Measurements from ENCODE around the gene VSIR. TPM values are rescaled to one million over a fixed set of nuclear protein-coding genes. Genes with fewer than 3 reads are reported as not detected.

VSIR gene
- total RNA-seq, 1 experiment from 2014 or later: 0.07 TPM

DNA sequence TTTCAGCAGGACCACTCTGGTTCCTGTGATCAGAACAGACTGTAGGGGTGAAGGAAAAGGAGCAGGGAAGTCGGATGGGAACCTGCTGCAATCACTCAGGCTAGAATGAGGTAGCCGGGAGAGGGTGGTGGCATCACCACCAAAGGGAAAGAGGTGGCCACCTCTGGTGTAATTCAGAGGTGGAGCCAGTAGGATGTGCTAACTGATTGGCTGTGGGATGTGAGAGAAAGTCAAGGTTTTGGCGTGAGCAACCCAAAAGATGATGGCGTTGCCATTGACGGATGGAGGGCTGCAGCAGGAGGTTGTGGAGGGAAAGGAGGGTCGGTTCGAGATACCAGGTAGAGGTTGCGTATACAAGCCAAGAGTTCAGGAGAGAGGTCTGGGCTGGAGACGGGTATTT, 7.4 kb upstream of the VSIR start:
- Histone ChIP-seq H3K9me3 (ENCODE audit: low read length) (no peaks in the 10 kb centered on the region; the same call in 1 of the 2 replicates), H3K4me3 (ENCODE audit: low read length) (no peak overlapping the region), H3K9me2 (replicated peaks; ENCODE audit: insufficient read depth, low read length) (no peaks in the 10 kb centered on the region), H3K27me3 (ENCODE audit: low read length) (no peaks in the 10 kb centered on the region), H4K20me1 (ENCODE audit: insufficient read depth, low read depth, low read length) (0 out of 2 replicates have a peak, but pooled peaks cover 5% of the 10 kb centered on the region), H3K27ac (ENCODE audit: low read length) (no peak overlapping the region), H3K9ac (ENCODE audit: low read length) (no peak overlapping the region), H2AFZ (ENCODE audit: low read length) (no peak overlapping the region), H3K36me3 (ENCODE audit: insufficient read depth, low read length) (no peaks in the 10 kb centered on the region), H3K4me1 (ENCODE audit: low read length) (peaks cover 9% of the 10 kb centered on the region), H3K4me2 (ENCODE audit: low read depth, low read length, poor library complexity, severe bottlenecking) (no peak overlapping the region), H3K79me2 (ENCODE audit: low read length) (no peaks in the 10 kb centered on the region)
- DNase-seq: peak; percentile 72

DNA sequence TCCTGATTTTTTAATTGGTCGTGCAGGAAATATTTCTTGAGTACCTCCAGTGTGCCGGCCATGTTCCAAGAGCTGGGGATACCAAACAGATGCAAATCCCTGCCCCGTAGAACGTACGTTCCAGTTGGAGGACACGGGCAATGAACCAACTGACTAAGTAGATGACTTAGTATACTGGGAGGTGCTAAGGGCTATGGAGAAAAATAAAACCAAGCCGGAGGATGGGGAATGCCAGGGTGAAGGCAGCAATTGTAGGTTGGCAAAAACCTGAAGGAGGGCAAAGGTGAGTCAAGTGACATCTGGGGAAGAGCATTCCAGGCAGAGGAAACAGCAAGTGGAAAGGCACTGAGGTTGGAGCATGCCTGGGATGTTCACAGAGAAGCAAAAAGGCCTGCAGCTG, 6.8 kb upstream of the VSIR start:
- Histone ChIP-seq H3K4me1 (ENCODE audit: low read length) (peaks cover 15% of the 10 kb centered on the region), H3K4me2 (ENCODE audit: low read depth, low read length, poor library complexity, severe bottlenecking) (no peak overlapping the region), H3K27me3 (ENCODE audit: low read length) (no peaks in the 10 kb centered on the region), H3K36me3 (ENCODE audit: insufficient read depth, low read length) (no peaks in the 10 kb centered on the region), H4K20me1 (ENCODE audit: insufficient read depth, low read depth, low read length) (0 out of 2 replicates have a peak, but pooled peaks cover 5% of the 10 kb centered on the region), H3K27ac (ENCODE audit: low read length) (no peak overlapping the region), H2AFZ (ENCODE audit: low read length) (no peak overlapping the region), H3K9me3 (ENCODE audit: low read length) (no peaks in the 10 kb centered on the region; the same call in 1 of the 2 replicates), H3K9me2 (replicated peaks; ENCODE audit: insufficient read depth, low read length) (no peaks in the 10 kb centered on the region), H3K9ac (ENCODE audit: low read length) (no peak overlapping the region), H3K4me3 (ENCODE audit: low read length) (no peak overlapping the region), H3K79me2 (ENCODE audit: low read length) (no peaks in the 10 kb centered on the region)
- DNase-seq: no peak

DNA sequence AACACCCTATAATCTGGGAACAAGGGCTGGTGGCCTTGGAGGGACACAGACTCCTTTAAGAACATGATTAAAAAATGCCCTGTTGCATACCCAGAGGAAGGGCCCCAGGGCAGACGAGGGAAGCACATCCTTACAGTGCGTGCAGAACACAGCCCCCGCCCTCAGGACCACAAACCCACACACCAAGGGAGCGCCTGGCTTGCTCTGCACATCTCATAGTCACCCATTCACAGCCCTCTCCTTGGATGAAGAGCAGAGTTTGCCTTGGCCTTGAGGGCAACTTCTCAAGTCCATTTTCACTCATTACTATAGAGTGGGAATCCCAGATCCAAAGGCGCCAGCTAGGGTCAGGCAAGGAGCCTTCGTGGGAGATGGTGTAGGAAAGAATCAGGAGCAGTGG, 6.3 kb upstream of the VSIR start:
- no peaks in the 10 kb centered on the region for H3K9me2 ChIP-seq (replicated peaks; ENCODE audit: insufficient read depth, low read length)
- H3K9me3 ChIP-seq (ENCODE audit: low read length): no peaks in the 10 kb centered on the region; the same call in 1 of the 2 replicates
- H3K4me1 ChIP-seq (ENCODE audit: low read length): peaks cover 19% of the 10 kb centered on the region
- H3K9ac ChIP-seq (ENCODE audit: low read length): no peak overlapping the region
- H3K27me3 ChIP-seq (ENCODE audit: low read length): no peaks in the 10 kb centered on the region
- H3K79me2 ChIP-seq (ENCODE audit: low read length): no peaks in the 10 kb centered on the region
- DNase-seq: no peak
- no peak overlapping the region for H3K4me3 ChIP-seq (ENCODE audit: low read length)
- no peaks in the 10 kb centered on the region for H3K36me3 ChIP-seq (ENCODE audit: insufficient read depth, low read length)
- H3K4me2 ChIP-seq (ENCODE audit: low read depth, low read length, poor library complexity, severe bottlenecking): no peak overlapping the region
- H4K20me1 ChIP-seq (ENCODE audit: insufficient read depth, low read depth, low read length): 0 out of 2 replicates have a peak, but pooled peaks cover 5% of the 10 kb centered on the region
- no peak overlapping the region for H2AFZ ChIP-seq (ENCODE audit: low read length)
- no peak overlapping the region for H3K27ac ChIP-seq (ENCODE audit: low read length)

DNA sequence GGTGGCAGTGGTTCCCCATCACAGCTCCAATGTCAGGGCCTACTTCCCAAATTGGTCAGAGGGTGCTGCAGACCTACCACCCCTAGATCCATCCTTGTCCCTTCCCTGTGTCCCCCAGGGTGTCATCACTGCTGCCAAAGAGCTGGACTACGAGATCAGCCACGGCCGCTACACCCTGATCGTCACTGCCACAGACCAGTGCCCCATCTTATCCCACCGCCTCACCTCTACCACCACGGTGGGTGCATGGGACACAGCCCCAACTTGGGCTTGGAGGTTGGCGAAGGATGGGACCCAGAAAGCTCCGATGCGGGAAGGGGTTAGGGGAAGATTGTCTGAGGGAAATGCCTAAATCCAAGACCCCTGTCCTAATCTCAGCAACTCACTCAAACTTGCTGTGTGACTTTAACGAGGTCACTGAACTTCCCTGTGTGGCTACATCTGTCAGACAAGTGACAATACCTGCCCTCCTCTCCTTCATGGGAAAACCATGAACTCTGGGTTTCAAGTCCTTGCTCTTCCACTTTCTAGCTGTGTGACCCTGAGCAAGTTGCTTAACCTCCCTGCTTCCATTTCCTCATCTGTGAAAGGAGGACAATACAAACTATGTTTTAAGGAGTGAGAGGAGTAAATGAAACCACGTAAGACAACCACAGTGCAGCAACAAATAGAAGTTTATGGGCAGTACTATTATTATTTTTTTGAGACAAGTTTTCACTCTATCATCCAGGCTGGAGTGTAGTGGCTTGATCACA, 4.9 kb upstream of the VSIR start:
- Histone ChIP-seq H3K36me3 (ENCODE audit: insufficient read depth, low read length) (no peaks in the 10 kb centered on the region), H3K79me2 (ENCODE audit: low read length) (no peaks in the 10 kb centered on the region), H3K9me2 (replicated peaks; ENCODE audit: insufficient read depth, low read length) (no peaks in the 10 kb centered on the region), H3K27ac (ENCODE audit: low read length) (no peak overlapping the region), H3K4me2 (ENCODE audit: low read depth, low read length, poor library complexity, severe bottlenecking) (no peak overlapping the region), H2AFZ (ENCODE audit: low read length) (no peak overlapping the region), H3K4me3 (ENCODE audit: low read length) (no peak overlapping the region), H4K20me1 (ENCODE audit: insufficient read depth, low read depth, low read length) (0 out of 2 replicates have a peak, but pooled peaks cover 5% of the 10 kb centered on the region), H3K27me3 (ENCODE audit: low read length) (peaks cover 2% of the 10 kb centered on the region; the same call in 1 of the 2 replicates), H3K9me3 (ENCODE audit: low read length) (no peaks in the 10 kb centered on the region; the same call in 1 of the 2 replicates), H3K4me1 (ENCODE audit: low read length) (peaks cover 24% of the 10 kb centered on the region), H3K9ac (ENCODE audit: low read length) (no peak overlapping the region)
- DNase-seq: no peak

DNA sequence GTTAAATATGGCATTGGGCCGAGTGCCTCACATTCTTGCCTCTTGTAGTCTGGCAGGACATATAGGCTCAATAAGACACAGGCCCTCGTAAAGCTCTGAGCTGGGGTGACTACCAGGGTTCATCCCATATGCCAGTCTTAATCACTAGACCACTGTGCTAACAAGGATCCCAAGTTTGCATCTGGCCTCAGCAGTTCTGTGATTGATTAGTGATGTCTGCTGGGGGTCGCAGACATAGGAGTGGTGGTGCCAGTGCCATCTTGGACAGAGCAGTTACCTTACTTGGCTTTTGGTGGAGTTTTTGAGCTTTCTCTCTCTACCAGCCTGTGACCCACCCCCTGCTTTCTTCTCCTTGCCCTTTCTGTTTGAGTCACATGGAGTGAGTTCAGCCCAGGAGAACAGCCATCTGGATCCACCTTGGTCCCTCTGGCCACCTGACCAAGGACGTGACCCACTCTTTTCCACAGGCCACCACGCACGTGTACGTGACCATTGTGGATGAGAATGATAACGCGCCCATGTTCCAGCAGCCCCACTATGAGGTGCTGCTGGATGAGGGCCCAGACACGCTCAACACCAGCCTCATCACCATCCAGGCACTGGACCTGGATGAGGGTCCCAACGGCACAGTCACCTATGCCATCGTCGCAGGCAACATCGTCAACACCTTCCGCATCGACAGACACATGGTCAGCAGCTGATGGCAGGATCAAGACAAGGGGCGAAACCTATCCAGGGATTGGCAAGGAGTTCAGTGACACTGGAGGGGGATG, 4.1 kb upstream of the VSIR start:
- peaks cover 2% of the 10 kb centered on the region; the same call in 1 of the 2 replicates for H3K27me3 ChIP-seq (ENCODE audit: low read length)
- H4K20me1 ChIP-seq (ENCODE audit: insufficient read depth, low read depth, low read length): 0 out of 2 replicates have a peak, but pooled peaks cover 5% of the 10 kb centered on the region
- H3K9me3 ChIP-seq (ENCODE audit: low read length): no peaks in the 10 kb centered on the region; the same call in 1 of the 2 replicates
- no peaks in the 10 kb centered on the region for H3K36me3 ChIP-seq (ENCODE audit: insufficient read depth, low read length)
- H3K4me3 ChIP-seq (ENCODE audit: low read length): no peak overlapping the region
- DNase-seq: no peak
- H3K9me2 ChIP-seq (replicated peaks; ENCODE audit: insufficient read depth, low read length): no peaks in the 10 kb centered on the region
- no peak overlapping the region for H3K4me2 ChIP-seq (ENCODE audit: low read depth, low read length, poor library complexity, severe bottlenecking)
- no peak overlapping the region for H2AFZ ChIP-seq (ENCODE audit: low read length)
- H3K27ac ChIP-seq (ENCODE audit: low read length): no peak overlapping the region
- H3K9ac ChIP-seq (ENCODE audit: low read length): no peak overlapping the region
- H3K79me2 ChIP-seq (ENCODE audit: low read length): no peaks in the 10 kb centered on the region
- peaks cover 27% of the 10 kb centered on the region for H3K4me1 ChIP-seq (ENCODE audit: low read length)

DNA sequence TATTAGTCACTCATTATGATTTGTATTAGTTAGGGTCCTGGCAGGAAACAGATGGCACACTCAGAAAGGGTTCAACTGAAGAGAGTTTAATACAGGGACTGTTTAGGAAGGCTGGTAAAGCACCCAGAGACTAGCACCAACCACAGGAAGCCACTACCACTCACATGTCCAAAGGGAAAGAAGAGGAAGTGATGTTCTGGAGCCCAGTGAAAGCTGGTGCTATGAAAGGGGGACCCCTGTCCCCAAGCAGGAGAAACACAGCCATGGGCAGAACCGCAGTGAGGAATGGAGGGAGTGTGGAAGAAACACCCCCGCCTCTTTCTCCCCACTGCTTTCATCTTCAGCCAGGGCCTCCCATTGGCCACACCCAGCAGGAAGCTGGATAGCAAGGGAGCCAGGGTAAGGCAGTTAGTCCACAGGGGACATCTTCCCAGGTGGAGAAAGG, 3.2 kb upstream of the VSIR start:
- Histone ChIP-seq H2AFZ (ENCODE audit: low read length) (no peak overlapping the region), H4K20me1 (ENCODE audit: insufficient read depth, low read depth, low read length) (no peaks in the 10 kb centered on the region), H3K9me3 (ENCODE audit: low read length) (no peaks in the 10 kb centered on the region; the same call in 1 of the 2 replicates), H3K4me1 (ENCODE audit: low read length) (peaks cover 27% of the 10 kb centered on the region), H3K79me2 (ENCODE audit: low read length) (no peaks in the 10 kb centered on the region), H3K4me2 (ENCODE audit: low read depth, low read length, poor library complexity, severe bottlenecking) (no peak overlapping the region), H3K27ac (ENCODE audit: low read length) (no peak overlapping the region), H3K9me2 (replicated peaks; ENCODE audit: insufficient read depth, low read length) (no peaks in the 10 kb centered on the region), H3K27me3 (ENCODE audit: low read length) (peaks cover 2% of the 10 kb centered on the region; the same call in 1 of the 2 replicates), H3K36me3 (ENCODE audit: insufficient read depth, low read length) (no peaks in the 10 kb centered on the region), H3K4me3 (ENCODE audit: low read length) (no peak overlapping the region), H3K9ac (ENCODE audit: low read length) (no peak overlapping the region)
- no peak for DNase-seq

DNA sequence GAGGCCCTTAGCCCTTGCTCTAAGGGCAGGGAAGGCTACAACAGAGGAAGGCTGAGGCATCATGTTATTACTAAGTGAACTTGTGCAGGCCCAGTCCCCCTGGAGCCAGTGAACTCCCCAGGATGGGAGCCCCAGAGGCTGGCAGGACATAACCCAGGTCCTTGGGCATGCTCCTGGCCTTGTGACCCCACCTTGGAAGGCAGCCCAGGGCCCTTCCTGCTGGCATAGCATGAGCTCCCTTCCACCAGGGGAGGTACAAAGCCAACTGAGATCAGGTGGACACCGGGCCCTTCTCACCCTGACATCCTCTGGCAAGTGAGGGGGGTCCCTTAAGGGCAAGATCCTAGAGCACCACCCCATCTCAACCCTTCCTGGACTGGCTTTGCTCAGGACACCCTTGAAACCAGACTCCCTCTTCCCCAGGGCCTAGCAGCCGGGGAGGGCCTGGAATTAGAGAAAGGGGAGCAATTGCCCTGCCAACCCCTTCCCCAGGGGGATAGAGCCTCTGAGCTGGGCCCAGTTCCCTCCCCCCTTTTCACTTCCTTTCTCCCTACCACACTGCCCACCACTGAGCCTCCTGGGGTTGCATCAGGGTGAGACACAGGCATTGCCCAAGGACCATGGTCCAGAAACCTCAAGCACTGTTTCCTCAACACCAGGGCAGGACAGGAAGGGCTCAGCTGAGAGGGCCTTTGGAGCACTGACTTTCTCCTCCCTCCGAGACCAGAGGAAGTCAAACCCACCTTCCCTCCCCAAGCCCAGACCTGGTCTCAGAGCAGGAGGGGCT, 1.8 kb upstream of the VSIR start:
- DNase-seq: no peak
- peaks cover 27% of the 10 kb centered on the region for H3K4me1 ChIP-seq (ENCODE audit: low read length)
- H4K20me1 ChIP-seq (ENCODE audit: insufficient read depth, low read depth, low read length): no peaks in the 10 kb centered on the region
- no peaks in the 10 kb centered on the region for H3K79me2 ChIP-seq (ENCODE audit: low read length)
- H3K27me3 ChIP-seq (ENCODE audit: low read length): peaks cover 2% of the 10 kb centered on the region; the same call in 1 of the 2 replicates
- H3K4me3 ChIP-seq (ENCODE audit: low read length): no peak overlapping the region
- no peak overlapping the region for H3K4me2 ChIP-seq (ENCODE audit: low read depth, low read length, poor library complexity, severe bottlenecking)
- no peaks in the 10 kb centered on the region for H3K36me3 ChIP-seq (ENCODE audit: insufficient read depth, low read length)
- H3K9me2 ChIP-seq (replicated peaks; ENCODE audit: insufficient read depth, low read length): no peaks in the 10 kb centered on the region
- no peak overlapping the region for H2AFZ ChIP-seq (ENCODE audit: low read length)
- no peak overlapping the region for H3K27ac ChIP-seq (ENCODE audit: low read length)
- no peaks in the 10 kb centered on the region; the same call in 1 of the 2 replicates for H3K9me3 ChIP-seq (ENCODE audit: low read length)
- H3K9ac ChIP-seq (ENCODE audit: low read length): no peak overlapping the region

Measured in Karpas-422 (cell line).